M059J (cell line): ENCODE results near the gene SIRT7. TPM values are rescaled to one million over a fixed set of nuclear protein-coding genes. Genes with fewer than 3 reads are reported as not detected.

Source experiments
- DNase-seq: peaks from one replicate; pipeline ENCODE4 v3.0.0-alpha.2; 2012; ENCODE audit warnings: low read depth
- total RNA-seq: library from RNA; depleted of rRNA; stranded (reverse); fragments of >200 nt; shearing (Covaris generic); gene quantifications from 2 replicates; pipeline ENCODE4 v1.2.3, GENCODE V29; 2014

The SIRT7 gene
- total RNA-seq, 1 experiment from 2014 or later = 22.0 TPM

- no peak for DNase-seq
These were observed 29.6 kb downstream of the SIRT7 start for GRCh38 chr17:81888105-81888987.

- peak; percentile 94 for DNase-seq
These were observed 32.0 kb downstream of the SIRT7 start for GRCh38 chr17:81885869-81886548.

GRCh38 chr17:81885454-81885853, 32.5 kb downstream of the SIRT7 start:
- no peak for DNase-seq

- no peak for DNase-seq
These were observed 33.0 kb downstream of the SIRT7 start for GRCh38 chr17:81884968-81885367.

- DNase-seq = no peak
These were observed 33.5 kb downstream of the SIRT7 start for GRCh38 chr17:81884520-81884919.

- DNase-seq = no peak
These were observed 38.9 kb downstream of the SIRT7 start for GRCh38 chr17:81879121-81879520.

GRCh38 chr17:81878294-81878693, 39.7 kb downstream of the SIRT7 start:
- DNase-seq = no peak

GRCh38 chr17:81877569-81877968, 40.4 kb downstream of the SIRT7 start:
- no peak for DNase-seq

GRCh38 chr17:81871387-81872230, 46.4 kb downstream of the SIRT7 start:
- peak; percentile 85 for DNase-seq

GRCh38 chr17:81870981-81871386, 47.0 kb downstream of the SIRT7 start, which contains the start of gene ARHGDIA:
Gene ARHGDIA, minus strand, starts transcription at chr17:81871337. Its CDS starts 1,407 bp downstream, at chr17:81869930.
- DNase-seq = no peak

GRCh38 chr17:81870131-81870980, 47.6 kb downstream of the SIRT7 start:
- peak; percentile 47 for DNase-seq

GRCh38 chr17:81869221-81870130, 48.5 kb downstream of the SIRT7 start:
- DNase-seq = no peak

GRCh38 chr17:81868674-81869220, 49.2 kb downstream of the SIRT7 start:
- peak; percentile 73 for DNase-seq

GRCh38 chr17:81867991-81868673, 49.8 kb downstream of the SIRT7 start:
- DNase-seq = peak; percentile 29

- peak; percentile 76 for DNase-seq
These were observed 50.6 kb downstream of the SIRT7 start for GRCh38 chr17:81867170-81867990.

- DNase-seq = peak; percentile 31
These were observed 51.4 kb downstream of the SIRT7 start for GRCh38 chr17:81866440-81867169.

- DNase-seq = peak; percentile 22
These were observed 52.1 kb downstream of the SIRT7 start for GRCh38 chr17:81865733-81866439.
